ENCODE measurements around the gene TTLL1.
"Not testable (repeated sequence)": the region's sequence is repeated elsewhere in the genome, so short reads cannot be mapped to it uniquely, and the experiment has no call there.

TTLL1 gene

DNA sequence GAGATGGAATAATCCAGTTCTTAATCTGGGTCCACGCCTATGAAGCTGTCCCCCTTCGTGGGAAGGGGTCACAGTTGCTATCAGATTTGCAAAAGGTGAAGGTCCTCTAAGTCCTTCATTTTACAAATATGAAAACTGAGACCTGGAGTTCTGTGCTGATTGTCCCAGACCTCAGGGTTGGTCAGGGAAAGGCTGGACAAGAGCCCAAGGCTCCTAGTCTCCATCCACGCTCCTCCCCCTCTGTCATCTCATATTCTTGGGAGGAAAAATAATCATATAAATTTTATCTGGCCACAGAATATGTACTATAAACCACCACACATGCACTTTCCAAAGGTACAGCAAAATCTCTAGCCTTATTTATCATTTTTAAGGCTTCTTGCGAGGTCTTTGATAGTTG is 79.7 kb downstream of the TTLL1 start:
- no peak for DNase-seq

DNA sequence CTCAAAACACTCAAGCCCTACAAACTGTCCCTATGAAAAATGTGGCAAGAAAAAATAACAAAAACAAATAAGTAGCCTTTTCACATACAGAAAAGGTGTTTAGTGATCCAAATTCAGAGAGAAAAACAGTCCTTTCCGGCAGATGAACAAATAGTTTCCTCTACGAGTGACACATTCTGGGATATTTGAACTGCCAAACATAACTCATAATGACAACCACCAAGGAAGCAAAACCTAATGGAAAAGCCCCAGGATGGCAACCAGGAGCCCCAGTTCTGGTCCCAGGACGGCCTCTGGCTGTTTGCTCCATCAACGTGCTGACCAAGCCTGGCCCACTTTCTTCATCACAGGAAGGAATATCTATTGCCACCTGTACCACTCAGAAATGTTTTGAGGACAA is 80.3 kb downstream of the TTLL1 start:
- DNase-seq: no peak

DNA sequence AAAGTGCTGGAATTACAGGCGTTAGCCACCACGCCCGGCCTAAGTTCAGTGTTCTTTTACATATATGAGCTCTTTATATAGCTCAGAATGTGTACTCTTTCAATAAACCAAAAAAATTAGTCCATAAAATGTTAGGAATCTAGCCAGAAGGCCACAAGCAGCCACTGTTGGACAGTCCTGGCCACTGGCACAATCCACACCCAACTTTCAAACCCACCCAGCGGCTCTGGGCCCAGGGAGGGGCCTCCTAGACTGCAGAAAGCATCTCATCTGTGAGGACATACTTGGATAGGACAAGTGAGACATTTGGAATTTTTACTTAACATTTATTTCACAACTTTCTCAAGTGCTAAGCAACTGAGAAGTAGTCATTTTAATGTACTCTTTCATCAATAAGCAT is 80.7 kb downstream of the TTLL1 start:
- DNase-seq: no peak

DNA sequence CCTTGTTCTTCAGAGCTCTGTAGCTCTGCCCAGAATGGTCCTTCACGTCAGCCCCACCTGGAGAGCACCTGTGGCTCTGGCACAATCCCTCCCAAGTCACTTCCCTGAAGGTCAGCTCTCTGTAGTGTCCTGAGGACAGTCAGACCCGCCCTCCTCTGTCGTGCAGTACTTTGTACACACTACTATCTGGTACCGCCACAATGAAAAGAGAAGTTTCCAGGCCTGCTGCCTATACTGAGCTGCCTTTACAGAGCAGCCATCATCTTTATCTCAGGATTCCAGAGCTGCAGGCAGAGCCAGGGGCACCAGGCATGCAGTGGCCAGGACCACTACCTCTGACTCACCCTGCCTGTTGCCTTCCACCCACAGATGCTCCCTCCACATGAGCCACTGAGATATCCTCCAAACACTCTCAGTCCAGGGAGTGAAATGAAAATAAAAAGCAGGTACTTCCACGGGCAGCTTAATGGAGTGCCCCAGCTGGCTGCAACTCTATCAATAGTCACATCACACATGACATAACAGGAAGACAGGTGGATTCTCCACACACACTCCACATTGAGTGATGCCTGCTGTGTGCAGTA is 81.6 kb downstream of the TTLL1 start:
- no peak for DNase-seq

DNA sequence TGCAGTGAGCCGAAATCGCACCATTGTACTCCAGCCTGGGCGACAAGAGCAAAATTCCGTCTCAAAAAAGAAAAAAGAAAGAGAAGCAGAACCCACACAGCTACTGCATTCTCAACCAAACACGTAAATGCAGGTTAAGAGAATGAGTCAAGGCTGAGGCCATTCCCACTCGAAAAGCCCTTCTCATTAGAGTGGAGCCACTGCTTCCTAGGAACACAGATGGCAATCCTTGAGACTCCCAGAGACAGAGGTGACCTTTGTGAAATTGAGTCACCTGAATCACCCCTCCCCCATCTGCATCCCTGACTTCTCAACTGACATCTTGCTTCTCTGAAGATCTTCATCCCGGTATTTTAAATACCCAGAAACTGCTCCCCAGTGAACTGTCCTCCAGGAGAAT is 82.4 kb downstream of the TTLL1 start:
- no peak for DNase-seq

DNA sequence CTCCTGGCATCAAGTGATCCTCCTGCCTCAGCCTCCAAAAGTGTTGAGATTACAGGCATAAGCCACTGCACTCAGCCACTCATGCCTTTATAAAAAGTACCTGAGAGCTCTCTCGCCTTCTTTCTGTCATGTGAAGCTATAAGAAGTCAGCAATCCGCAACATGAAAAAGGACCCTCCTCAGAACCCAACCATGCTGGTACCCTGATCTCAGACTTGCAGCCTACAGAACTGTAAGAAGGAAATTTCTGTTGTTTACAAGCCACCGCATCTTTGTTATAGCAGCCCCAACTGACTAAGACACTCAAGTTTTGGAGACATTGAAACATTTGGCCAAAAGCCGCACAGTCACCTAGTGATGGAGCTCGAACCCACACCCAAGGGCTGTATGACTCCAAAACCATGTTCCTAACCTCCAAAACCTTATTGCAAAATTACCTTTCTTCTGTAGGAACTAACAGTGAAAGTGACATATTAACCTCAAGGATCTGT is 83.1 kb downstream of the TTLL1 start:
- DNase-seq: no peak

DNA sequence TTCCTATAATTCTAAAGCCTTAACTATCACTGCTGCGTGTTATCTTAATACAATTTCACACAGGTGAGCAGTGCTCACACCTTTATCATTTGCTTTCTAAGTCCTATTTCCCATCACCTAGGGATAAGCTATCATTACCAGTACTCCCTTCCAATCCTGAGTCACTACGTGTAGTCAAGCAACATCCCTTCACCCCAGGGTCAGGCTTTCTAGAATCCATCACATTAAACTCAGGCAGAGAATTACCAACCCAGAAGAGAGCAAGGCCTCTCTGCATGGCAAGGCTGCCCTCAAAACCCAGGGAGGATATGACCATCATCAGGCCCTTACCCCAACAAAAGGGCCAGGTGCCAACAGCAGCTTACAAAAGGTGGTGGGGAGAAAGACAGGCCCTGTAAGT is 84.1 kb downstream of the TTLL1 start:
- DNase-seq: no peak

DNA sequence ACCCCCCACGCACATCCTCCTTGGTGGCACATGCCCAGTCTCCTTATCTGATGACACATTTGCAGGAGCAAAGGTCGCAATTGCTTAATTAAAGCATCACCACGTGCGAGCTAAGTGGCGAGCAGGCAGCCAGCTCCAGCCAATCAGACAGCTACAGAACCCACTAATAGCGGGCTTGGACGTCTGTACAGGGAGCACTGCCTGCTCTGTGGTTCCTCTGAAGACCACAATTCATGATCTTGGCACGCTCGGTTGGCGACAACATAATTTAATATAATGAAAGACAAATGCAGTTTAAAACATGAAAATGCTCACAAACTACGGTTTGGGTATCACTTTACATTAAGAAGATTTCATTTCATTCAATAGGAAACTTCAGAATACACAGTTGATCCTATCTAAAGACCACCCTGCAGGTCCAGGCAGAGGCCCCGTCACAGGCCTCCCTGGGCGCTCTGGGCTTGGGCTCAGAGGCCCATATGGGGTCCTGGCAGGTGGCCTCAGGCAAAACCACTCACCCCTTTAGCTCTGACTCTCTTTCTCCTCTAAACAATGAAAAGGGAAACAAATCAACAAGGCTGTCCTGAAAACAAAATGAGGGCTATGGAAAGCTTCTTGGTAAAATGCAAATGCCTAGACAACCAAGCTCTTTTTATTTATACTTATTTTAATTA is 84.7 kb downstream of the TTLL1 start:
- no peak for DNase-seq

DNA sequence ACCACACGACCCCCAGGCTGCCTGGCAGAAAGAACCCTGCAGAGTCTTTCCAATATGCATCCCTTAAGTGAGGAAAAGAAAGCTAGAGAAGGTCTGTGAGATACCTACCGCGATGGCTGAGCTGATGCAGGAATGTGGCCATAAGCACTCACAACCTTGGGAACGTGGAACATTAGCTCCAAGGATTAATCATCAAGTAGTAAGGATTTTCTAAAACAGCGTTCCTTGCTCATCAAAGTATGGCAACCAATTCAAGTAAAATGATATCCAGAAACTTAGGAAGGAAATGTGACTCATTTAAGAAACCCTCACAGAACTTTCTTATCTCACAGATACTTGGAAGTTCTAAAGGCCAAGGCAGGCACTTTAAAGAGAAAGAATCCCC is 87.0 kb downstream of the TTLL1 start:
- DNase-seq: no peak

DNA sequence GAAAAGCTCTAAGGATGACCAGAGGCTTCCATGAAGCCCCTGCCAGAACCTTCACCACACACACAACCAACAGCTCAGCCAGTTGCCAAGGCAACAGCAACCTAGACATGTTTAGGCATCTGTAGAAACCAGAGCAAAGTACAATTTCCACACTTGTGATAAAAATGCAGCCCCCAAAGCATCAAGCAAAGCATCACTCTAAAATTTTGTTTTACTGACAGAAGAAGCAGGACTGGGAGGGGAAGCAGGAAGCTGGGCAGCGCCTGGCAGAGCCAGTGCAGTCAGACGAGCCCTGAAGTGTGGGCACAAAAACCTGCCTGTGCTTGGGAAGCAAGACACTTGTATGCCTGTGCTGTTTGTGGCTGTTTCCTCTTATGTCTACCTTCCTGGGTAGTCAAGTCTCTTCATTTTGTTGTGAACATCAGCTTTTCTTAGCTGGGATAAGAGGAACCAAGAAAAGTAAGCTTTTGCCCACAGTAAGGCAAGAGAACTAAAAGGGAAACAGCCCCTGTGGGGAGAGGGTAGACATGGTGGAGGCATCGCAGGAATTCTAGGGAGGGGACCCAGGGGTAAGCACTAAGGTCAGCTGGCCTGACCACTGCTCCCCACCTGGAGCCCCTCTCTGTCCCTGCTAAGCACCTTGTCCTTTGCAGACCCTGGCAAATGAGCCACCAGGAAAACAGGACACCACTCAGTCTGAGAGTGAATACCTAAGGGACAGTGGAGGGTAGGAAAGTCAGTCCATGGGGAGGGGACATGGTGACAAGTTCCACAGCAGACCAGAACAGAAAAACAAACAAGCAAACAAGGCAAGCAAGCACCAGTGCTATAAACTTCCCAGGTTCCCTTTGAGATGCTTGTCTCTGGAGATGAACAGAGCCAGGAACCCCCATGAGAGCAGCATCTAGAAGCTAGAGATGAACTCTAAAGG is 87.7 kb downstream of the TTLL1 start:
- DNase-seq: no peak

DNA sequence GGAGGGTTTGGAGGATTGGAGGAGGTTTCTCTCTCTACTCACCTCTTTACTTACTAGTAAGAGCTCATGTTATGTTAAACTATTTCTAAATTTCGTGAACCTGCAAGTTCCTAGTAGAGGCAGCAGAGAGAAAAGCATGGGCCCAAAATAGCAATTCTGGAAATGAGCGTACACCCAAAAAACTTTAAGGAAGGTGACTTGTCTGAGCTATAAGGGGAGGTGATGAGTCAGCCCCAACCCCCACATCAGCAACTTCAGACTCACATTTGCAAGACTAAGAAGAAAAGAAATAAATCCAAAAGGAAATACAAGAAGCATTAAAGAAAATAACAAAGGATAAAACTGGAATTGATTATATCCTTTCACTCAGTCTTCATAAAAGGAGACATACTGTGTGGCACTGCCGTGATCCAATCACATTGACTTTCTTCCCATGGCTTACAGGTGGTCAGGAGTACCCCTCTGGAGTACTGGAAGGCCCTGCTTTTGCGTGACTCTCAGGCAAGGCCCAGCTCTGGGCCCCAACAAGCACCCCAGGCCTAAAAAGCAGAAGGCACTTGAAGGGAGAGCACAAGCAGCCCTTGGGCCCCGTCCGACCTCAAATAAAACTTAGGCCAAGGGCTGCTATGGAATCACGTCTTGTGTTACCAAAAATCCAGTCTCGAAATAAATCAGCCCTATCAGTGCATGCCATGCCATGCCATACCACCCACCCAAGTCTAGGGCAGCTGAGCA is 88.6 kb downstream of the TTLL1 start:
- no peak for DNase-seq

DNA sequence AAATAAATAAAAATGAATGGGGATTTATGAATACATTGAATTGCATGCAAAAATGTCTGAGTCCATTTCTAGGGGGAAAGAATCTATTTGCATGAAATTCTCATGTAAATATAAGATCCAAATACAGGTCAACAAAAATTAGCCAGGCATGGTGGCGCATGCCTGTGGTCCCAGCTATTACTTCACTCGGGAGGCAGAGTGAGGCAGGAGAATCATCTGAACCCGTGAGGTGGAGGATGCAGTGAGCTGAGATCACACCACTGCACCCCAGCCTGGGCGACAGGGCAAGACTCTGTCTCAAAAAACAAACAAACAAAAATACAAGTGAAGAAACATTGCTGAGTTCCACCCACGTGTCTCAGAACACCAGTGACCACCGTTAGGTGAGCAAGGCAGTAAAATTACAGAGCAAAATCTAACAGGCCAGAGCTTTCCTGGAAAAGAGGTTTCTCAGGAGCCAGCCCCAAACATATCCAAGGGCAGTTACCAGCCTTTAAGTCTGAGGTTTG is 91.6 kb downstream of the TTLL1 start:
- DNase-seq: no peak

DNA sequence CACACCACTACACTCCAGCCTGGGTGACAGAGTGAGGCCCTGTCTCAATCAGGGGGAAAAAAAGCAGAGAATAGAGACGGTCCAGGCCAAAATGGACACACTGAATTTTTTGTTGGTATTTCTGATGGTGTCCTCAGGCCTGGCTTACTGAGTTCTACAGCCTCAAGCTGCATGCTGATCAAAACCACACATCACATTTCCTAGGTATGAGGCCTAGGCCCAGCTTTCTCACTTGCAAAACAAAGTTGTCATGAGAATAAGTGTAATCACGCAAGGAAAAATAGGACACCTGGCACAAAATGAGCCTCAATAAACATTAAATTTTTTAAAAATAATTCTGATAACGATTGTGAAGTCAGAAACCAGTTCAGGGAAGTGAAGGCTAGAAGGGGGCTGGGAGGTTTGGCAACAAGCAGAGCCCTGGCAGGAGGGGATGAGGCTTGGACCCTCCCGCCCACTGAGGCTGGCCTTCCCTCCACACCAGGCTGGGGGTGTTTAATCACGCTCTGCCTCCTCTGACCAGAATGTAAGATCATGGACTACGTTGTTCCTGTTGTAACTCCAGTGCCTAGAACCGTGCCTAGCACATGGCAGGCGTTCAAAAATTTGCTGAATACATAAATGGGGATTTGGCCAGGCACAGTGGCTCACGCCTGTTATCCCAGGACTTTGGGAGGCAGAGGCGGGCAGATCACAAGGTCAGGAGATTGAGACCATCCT is 92.4 kb downstream of the TTLL1 start:
- DNase-seq: no peak

DNA sequence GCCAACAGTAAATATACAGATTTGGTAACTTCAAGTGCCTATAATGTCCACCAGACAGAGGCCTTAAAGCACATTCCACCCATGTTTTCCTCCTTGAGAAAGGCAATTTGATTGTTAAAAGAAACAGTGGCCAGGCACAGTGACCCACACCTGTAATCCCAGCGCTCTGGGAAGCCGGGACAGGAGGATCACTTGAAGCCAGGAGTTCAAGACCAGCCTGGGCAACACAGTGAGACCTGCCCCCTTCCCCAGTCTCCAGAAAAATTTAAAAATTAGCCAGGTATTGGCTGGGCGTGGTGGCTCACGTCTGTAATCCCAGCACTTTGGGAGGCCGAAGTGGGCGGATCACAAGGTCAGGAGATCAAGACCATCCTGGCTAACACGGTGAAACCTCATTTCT is 93.5 kb downstream of the TTLL1 start:
- DNase-seq: not testable (repeated sequence)

DNA sequence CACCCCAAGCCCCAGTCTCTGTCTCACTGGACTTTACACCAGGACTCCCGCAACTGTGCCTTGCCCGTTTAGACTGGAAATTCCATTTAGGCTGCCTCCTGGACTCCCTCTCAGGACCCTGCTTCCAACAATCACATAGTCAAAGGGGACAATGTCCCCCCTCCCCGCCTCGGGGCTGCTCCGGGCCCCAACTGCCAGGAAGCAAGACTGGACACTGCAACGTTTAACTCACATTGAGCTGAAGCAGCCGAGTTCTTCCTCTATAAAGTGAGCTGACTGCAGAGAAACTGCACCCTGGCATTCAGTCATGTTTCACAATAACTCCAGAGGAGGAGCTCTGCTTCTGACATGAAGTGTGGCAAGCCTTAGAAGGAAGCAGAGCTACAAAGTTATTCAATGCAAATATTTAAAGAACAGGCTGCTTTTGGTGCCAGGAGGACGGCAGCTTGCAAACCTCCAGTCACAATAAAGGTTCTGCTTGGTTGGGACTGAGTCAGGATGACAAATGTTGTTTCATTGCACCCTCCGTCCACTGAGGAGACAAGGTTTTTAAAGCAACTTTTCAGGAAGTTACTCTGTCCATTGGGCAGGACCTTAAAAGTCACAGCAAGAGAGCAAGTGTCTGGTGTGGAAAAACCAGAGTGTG is 94.2 kb downstream of the TTLL1 start:
- peak; percentile 53 for DNase-seq

DNA sequence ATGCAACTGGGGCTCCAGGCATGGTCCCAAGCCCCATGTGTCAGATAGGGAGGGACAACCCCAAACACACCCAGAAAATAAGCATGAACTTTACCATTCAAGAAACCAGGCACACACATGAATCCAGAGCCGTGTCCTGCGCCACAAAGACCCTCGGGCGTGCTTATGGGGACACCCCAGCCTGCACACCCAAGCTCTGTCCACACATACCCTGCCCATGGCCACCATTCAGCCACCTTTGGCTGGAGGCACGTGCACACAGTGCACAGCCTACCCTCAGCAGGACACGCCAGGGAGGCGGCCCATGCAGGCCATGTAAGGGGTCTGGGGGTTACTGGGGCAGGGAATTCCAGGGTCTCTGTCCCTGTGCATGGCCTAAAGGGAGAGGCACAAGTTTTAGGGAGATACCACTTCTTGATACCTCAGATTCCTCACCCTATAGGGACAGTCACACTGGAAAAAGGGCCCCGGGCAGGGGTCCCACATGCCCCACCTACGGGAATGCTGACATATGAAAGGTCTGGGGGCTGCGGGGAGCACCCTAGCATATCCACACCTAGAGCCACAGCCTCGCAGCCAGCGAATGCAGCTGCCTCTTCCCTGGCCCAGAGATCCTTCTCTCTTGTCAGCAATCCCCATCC is 94.8 kb downstream of the TTLL1 start:
- no peak for DNase-seq

DNA sequence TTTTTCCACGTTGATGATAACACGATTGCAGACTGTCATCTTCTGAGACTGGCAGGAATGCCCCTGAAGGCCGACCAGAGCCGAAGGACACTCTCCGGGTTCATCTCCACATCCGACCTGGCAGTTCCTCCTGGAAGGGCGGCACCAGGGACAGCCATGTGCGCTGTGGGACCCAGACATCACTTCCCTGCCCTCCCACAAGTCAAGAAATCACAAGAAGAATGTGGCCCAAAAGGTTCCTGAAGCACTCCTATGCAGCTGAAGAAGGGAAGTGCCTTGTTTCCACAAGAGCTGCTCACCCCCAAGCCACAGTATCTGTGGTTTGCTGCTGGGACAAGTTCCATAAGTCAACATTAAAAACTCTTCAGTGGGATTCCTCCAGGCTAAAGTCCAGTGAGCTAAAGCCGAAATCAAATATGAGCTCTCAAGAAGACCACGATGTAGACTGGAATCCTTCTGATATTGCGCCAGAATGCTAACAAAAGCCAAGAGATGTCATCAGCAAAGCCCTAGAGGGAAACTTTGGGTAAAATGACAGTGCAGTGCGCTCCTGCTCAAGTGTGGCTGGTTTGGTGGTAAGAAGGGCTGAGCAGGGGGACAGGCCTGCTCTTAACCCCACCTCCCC is 95.4 kb downstream of the TTLL1 start:
- DNase-seq: no peak

DNA sequence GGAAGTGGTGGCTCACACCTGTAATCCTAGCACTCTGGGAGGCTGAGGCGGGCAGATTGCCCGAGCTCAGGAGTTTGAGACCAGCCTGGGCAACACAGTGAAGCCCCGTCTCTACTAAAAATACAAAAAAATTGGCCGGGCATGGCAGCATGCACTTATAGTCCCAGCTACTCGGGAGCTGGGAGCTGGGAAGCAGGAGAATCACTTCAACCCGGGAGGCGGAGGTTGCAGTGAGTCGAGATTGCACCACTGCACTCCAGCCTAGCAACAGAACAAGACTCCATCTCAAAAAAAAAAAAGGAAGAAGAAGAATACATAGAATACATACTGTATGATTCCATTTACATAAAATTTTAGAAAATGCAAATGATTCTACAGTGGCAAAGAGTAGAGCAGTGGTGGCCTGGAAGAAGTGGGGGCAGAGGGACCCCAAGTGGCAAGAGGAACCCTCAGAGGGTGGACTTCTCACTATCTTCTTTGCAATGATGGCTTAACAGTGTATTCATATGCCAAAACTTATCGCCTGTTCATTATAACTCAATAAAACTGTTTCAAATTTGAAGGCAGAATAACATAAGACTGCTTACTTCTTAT is 96.2 kb downstream of the TTLL1 start:
- no peak for DNase-seq

DNA sequence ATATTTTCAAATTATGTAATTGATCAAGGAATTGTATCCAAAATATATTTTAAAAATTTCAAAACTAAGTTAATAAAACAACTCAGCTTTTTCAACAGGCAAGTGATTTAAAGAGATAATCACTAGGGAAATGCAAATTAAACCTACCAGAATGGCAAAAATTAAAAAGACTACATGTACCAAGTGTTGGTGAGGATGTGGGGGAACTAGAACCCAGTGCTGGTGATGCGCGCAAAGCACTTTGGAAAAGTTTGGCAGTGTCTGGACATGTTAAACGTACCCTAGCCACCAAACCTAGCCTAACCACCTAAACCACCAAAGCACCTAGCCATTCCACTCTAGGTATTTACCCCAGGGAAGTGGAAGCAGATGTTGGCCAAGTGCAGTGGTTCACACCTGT is 97.1 kb downstream of the TTLL1 start:
- DNase-seq: no peak

DNA sequence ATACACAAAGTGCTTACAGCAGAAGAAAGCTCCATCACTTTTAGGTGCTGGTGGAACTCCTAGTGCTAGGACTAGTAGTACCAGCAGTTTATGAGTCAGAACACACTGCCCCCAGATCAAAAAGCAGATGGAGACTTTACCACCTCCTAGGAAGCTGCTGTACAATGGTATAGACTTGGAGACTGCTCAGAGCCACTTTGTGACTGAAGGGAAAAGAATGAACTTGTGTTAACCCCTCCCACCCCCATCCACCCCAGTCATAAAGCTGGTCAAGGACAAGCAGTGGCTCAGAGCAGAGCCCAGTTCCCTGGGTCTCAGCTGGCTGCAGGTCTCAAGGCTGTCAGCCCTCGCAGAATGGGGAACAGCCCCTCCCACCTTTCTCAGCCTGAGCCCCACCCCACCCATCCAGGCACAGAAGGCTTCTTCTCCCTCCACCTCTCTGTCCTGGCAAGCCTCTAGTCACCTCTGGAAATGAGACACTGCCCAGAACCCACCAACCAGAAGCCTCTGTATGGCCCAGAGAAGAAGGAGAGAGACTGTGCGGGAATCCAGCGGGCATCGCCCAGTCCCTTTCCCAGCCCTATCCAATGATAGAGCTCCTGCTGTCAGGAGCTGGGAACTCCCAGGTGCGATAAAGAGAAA is 98.1 kb downstream of the TTLL1 start:
- no peak for DNase-seq
